Panc1 (cell line): ENCODE results near the gene ZFHX2. TPM values are rescaled to one million over a fixed set of nuclear protein-coding genes. Genes with fewer than 3 reads are reported as not detected.
A peak's percentile ranks its signal among the peaks of the same experiment; 100 is the strongest.

ENCODE experiments used
- ATAC-seq: fragments of 200-7000 bp; cut with Tn5 transposase; 2 replicates; pipeline ENCODE4 v1.9.1; 2020; ENCODE audit warnings: mild to moderate bottlenecking, moderate library complexity
- BruUV-seq: library from RNA; stranded (reverse); fragments of 400-500 nt; replicated peaks from 2 replicates; lab custom pipeline; 2021; lab: Mats Ljungman, UMichigan
- CTCF ChIA-PET: fragments of 300-600 bp; sonication (Branson Sonifier 250); formaldehyde crosslinking; loops from one replicate; lab custom pipeline; 2022; ENCODE audit warnings: antibody characterized with exemption; lab: Charles Lee
- POLR2A ChIA-PET: fragments of 300-600 bp; sonication (Branson Sonifier 250); formaldehyde crosslinking; loops from one replicate; lab custom pipeline; 2022; ENCODE audit warnings: antibody characterized with exemption; lab: Charles Lee
- DNase-seq: peaks from one replicate; pipeline ENCODE4 v3.0.0-alpha.2; 2010; ENCODE audit warnings: low read depth, low spot score
- H3K27ac ChIP-seq: 2 replicates; pipeline ENCODE4 v1.5.1; 2011; ENCODE audit warnings: mild to moderate bottlenecking, low read length, inconsistent platforms
- H3K27me3 ChIP-seq: fragments of 200-500 bp; sonication (Bioruptor generic); 2 replicates; pipeline ENCODE4 v1.6.0; 2014; ENCODE audit warnings: low read length, inconsistent platforms; ENCODE audit not compliant: control insufficient read depth, insufficient read depth
- H3K36me3 ChIP-seq: fragments of 200-500 bp; sonication (Bioruptor generic); 2 replicates; pipeline ENCODE4 v1.5.1; 2014; ENCODE audit warnings: inconsistent platforms, mild to moderate bottlenecking, low read length, moderate library complexity; ENCODE audit not compliant: control insufficient read depth, insufficient read depth
- H3K4me1 ChIP-seq: 2 replicates; pipeline ENCODE4 v1.5.1; 2011; ENCODE audit warnings: inconsistent platforms, mild to moderate bottlenecking, low read length, moderate library complexity; ENCODE audit not compliant: control insufficient read depth, insufficient read depth
- H3K4me3 ChIP-seq, 2 experiments: 2 replicates each; pipeline ENCODE4 v1.5.1; 2011 to 2012; ENCODE audit warnings: low read depth in 2 of 2, low read length in 2 of 2, mild to moderate bottlenecking in 2 of 2, inconsistent platforms in 1 of 2, moderate library complexity in 1 of 2
- H3K9me3 ChIP-seq: fragments of 200-500 bp; sonication (Bioruptor generic); 2 replicates; pipeline ENCODE4 v1.5.1; 2014; ENCODE audit warnings: low read depth, mild to moderate bottlenecking, inconsistent platforms, low read length, moderate library complexity; ENCODE audit not compliant: control insufficient read depth, insufficient read depth
- CTCF ChIP-seq: fragments of 450-650 bp; IDR thresholded peaks from 2 replicates; pipeline ENCODE4 v1.5.1; 2017; ENCODE audit warnings: mild to moderate bottlenecking
- POLR2AphosphoS5 ChIP-seq: IDR thresholded peaks from 2 replicates; pipeline ENCODE4 v1.6.1; 2012; ENCODE audit warnings: mild to moderate bottlenecking, low read depth, low read length, moderate library complexity
- SIN3A ChIP-seq: IDR thresholded peaks from 2 replicates; pipeline ENCODE4 v1.6.1; 2012; ENCODE audit warnings: low read depth, mild to moderate bottlenecking, low read length, moderate library complexity, borderline replicate concordance; ENCODE audit not compliant: insufficient read depth
- TCF7L2 ChIP-seq: IDR thresholded peaks from 2 replicates; pipeline ENCODE4 v1.6.1; 2011; ENCODE audit warnings: mild to moderate bottlenecking, low read depth, low read length, inconsistent platforms
- in situ Hi-C: cut with HindIII; loops from 2 replicates; pipeline ENCODE4 v1.10.0; 2016; ENCODE audit warnings: low sequenced_read_pairs, low pct_unique_long_range_greater_than_20kb
- intact Hi-C: fragments of 100-400 bp; cut with micrococcal nuclease; formaldehyde crosslinking; loops from one replicate; pipeline ENCODE4 v1.10.0; 2022; ENCODE audit not compliant: unreplicated experiment
- total RNA-seq: library from RNA; stranded (reverse); gene quantifications from one replicate; pipeline ENCODE4 v1.2.1, GENCODE V29; 2021; ENCODE audit not compliant: unreplicated experiment
- TF ChIP-seq, protein P1 (sequence below), 2 experiments: IDR thresholded peaks; 2 replicates each; pipeline ENCODE4 v1.6.1; 2011 to 2012; ENCODE audit warnings: low read depth in 2 of 2, control low read depth in 1 of 2, low read length in 1 of 2, mild to moderate bottlenecking in 1 of 2, moderate library complexity in 1 of 2; ENCODE audit not compliant: insufficient read depth in 1 of 2

ZFHX2 gene
- total RNA-seq, 1 experiment from 2014 or later: 2.4 TPM

DNA sequence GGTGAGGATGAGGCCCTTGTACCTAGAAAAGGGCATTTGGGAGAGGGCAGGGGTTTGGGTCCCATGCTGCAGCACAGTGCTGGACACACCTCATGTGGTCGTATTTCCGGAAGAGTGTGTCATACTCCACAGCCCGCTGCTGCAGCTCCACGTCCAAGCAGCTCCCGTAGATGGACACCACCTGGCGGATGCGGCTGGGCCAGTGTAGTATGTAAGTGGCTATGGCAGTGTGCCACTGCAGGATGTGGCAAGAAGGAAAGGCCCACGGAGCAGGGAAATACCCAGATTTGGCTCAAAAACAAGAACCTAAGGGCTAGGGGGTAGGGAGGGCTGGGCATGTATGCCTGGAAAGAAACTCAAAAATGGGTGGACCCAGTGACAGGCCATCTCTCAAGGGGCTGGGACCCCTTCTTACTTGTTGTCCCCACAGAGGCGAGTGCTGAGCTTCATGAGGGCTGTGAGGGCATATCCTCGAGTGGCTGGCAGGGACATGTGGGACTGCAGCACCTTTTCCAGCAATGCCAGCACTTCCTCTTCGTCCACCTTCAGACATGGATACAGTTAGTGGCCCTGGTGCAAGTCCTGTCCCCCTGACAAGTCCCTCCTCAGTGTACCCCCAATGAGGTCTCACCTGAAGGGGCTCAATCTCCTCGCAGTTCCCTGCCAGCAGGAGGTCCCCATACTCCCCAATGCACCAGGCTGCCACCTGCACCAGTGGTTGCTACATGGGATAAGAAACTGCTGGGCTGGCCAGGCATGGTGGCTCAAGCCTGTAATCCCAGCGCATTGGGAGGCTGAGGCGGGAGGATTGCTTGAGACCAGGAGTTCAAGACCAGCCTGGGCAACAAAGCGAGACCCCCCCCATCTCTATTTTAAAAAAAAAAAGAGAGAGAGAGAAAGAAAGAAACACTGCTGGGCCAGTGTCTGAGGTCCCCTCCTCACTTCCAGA is 10.6 kb upstream of the ZFHX2 start:
- Histone ChIP-seq H3K27me3 (no peaks in the 10 kb centered on the region), H3K4me1 (no peaks in the 10 kb centered on the region), H3K36me3 (no peaks in the 10 kb centered on the region), H3K9me3 (no peaks in the 10 kb centered on the region), H3K4me3 (no peak overlapping the region), H3K27ac (no peak overlapping the region)
- intact Hi-C loops (no loop called here), in situ Hi-C loops (no loop called here)
- ATAC-seq (no peak), DNase-seq (no peak)
- ChIA-PET CTCF (no interaction called here), POLR2A (no interaction called here)
- BruUV-seq: no TSS peak
- TF ChIP-seq POLR2AphosphoS5 (no peak), CTCF (no peak), TCF7L2 (no peak), SIN3A (no peak)
- TF ChIP-seq, protein P1, sequence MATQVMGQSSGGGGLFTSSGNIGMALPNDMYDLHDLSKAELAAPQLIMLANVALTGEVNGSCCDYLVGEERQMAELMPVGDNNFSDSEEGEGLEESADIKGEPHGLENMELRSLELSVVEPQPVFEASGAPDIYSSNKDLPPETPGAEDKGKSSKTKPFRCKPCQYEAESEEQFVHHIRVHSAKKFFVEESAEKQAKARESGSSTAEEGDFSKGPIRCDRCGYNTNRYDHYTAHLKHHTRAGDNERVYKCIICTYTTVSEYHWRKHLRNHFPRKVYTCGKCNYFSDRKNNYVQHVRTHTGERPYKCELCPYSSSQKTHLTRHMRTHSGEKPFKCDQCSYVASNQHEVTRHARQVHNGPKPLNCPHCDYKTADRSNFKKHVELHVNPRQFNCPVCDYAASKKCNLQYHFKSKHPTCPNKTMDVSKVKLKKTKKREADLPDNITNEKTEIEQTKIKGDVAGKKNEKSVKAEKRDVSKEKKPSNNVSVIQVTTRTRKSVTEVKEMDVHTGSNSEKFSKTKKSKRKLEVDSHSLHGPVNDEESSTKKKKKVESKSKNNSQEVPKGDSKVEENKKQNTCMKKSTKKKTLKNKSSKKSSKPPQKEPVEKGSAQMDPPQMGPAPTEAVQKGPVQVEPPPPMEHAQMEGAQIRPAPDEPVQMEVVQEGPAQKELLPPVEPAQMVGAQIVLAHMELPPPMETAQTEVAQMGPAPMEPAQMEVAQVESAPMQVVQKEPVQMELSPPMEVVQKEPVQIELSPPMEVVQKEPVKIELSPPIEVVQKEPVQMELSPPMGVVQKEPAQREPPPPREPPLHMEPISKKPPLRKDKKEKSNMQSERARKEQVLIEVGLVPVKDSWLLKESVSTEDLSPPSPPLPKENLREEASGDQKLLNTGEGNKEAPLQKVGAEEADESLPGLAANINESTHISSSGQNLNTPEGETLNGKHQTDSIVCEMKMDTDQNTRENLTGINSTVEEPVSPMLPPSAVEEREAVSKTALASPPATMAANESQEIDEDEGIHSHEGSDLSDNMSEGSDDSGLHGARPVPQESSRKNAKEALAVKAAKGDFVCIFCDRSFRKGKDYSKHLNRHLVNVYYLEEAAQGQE (IDR thresholded peaks at IDR 0.05; ENCODE audit: insufficient read depth in 1 of 2, low read depth in 2 of 2, low read length in 1 of 2): no peak

DNA sequence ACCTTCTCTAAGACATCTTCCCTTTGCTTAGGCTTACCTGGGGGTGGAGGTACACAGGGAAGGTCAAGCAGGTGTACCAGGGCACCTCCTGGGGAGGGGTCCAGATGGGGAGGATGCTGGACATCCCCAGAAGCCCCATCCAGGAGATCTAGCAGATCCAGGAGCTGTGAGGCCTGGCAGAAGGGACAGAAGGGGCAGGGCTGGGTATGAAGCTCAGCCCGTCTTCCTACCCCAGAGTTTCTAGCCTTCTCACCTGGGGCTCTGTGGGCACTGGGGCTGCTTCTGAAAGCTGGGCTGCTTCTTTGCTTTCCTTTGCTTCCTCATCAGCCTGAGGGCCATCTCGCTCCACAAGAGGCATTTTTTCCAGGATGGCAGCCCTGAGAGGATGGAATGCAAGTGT is 9.7 kb upstream of the ZFHX2 start:
- BruUV-seq: no TSS peak
- Histone ChIP-seq H3K4me3 (no peak overlapping the region), H3K36me3 (peaks cover 3% of the 10 kb centered on the region; the same call in 1 of the 2 replicates), H3K9me3 (no peaks in the 10 kb centered on the region), H3K4me1 (no peaks in the 10 kb centered on the region), H3K27ac (no peak overlapping the region), H3K27me3 (no peaks in the 10 kb centered on the region)
- intact Hi-C loops: no loop called here
- POLR2A ChIA-PET: interaction anchor here (0.7 kb wide), 1 partner anchor 129 kb away, joined by 4 read pairs; no protein-coding TSS in a partner anchor
- DNase-seq (no peak), ATAC-seq (no peak)
- 0 out of 2 replicates have a peak, but pooled peaks have one; percentile 15 for TF ChIP-seq POLR2AphosphoS5
- TF ChIP-seq, protein P1 (IDR thresholded peaks at IDR 0.05; ENCODE audit: insufficient read depth in 1 of 2, low read depth in 2 of 2, low read length in 1 of 2): no peak
- CTCF ChIA-PET: no interaction called here
- in situ Hi-C loops: no loop called here
